Loucy (cell line): ENCODE results near the gene RSU1.

ENCODE experiments used
- CTCF ChIP-seq: fragments of 200-600 bp; sonication (generic); conservative IDR thresholded peaks from 2 replicates; pipeline ENCODE4 v1.5.1; 2014; ENCODE audit warnings: mild to moderate bottlenecking, antibody characterized with exemption, low read length
- EZH2phosphoT487 ChIP-seq: fragments of 200-600 bp; IDR thresholded peaks from 2 replicates; pipeline ENCODE4 v1.6.1; 2018; ENCODE audit warnings: antibody characterized with exemption, mild to moderate bottlenecking, moderate library complexity, borderline replicate concordance

- TF ChIP-seq CTCF: no peak
- TF ChIP-seq EZH2phosphoT487: no peak
These were observed 230.7 kb downstream of the RSU1 start for GRCh38 chr10:16586358-16587138.
